GM12891 (cell line): Measurements from ENCODE around the gene HLCS.

ENCODE experiments used
- PAX5 ChIP-seq: IDR thresholded peaks from 2 replicates; pipeline ENCODE4 v1.6.1; 2011; ENCODE audit warnings: low read length, moderate library complexity, mild to moderate bottlenecking; ENCODE audit not compliant: insufficient read depth, severe bottlenecking
- POLR2A ChIP-seq: IDR thresholded peaks from 2 replicates; pipeline ENCODE4 v1.6.1; 2011; ENCODE audit warnings: low read depth, low read length, control low read depth
- POLR2AphosphoS5 ChIP-seq: IDR thresholded peaks from 2 replicates; pipeline ENCODE4 v1.6.1; 2011; ENCODE audit warnings: low read depth, low read length, control low read depth
- SPI1 ChIP-seq: IDR thresholded peaks from 2 replicates; pipeline ENCODE4 v1.6.1; 2011; ENCODE audit warnings: low read depth, low read length, control low read depth
- TAF1 ChIP-seq: IDR thresholded peaks from 2 replicates; pipeline ENCODE4 v1.6.1; 2011; ENCODE audit warnings: low read depth, low read length, control low read depth

DNA sequence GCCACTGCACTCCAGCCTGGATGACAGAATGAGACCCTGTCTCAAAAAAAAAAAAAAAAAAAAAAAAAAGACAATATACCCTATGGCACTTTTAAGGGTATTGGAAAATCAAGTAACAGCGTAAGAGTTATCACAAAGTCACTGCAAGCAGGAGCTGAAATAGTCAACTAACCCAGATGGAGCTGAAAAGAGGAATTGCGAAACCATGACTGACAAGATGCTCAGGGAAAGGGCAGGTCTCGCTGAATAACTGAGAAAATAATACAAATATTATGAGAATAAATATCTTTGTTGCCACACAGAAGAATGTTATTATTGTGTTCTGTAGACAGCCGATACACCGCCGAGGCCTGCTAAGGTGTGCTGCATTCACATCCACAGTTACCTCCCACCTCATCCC lies 17.8 kb downstream of the HLCS start:
- TF ChIP-seq POLR2A (no peak), TAF1 (no peak), POLR2AphosphoS5 (no peak), PAX5 (no peak), SPI1 (peak; percentile 81)
